AG09309 (cell line): Measurements from ENCODE around the gene DENND2D.

Experiments used
- DNase-seq: peaks from one replicate; pipeline ENCODE4 v3.0.0-alpha.2; 2010; ENCODE audit warnings: low read depth
- H3K4me3 ChIP-seq: 2 replicates; pipeline ENCODE4 v1.5.1; 2011; ENCODE audit warnings: mild to moderate bottlenecking, low read depth, low read length, moderate library complexity; ENCODE audit not compliant: control insufficient read depth
- CTCF ChIP-seq: IDR thresholded peaks from 2 replicates; pipeline ENCODE4 v1.5.1; 2011; ENCODE audit warnings: mild to moderate bottlenecking, low read depth, low read length, inconsistent platforms; ENCODE audit not compliant: insufficient read depth, control insufficient read depth; ENCODE audit errors: missing control alignments

Gene DENND2D

GRCh38 chr1:111191496-111191895 lies 8.9 kb downstream of the DENND2D start:
- DNase-seq, result peak; percentile 49

GRCh38 chr1:111190931-111191451 lies 9.5 kb downstream of the DENND2D start:
- no peak for TF ChIP-seq CTCF
- H3K4me3 ChIP-seq, result no peak overlapping the region
- no peak for DNase-seq

More at GRCh38 chr1:111191496-111191895, 8.9 kb downstream of the DENND2D start:
- TF ChIP-seq CTCF, result no peak
- no peak overlapping the region for H3K4me3 ChIP-seq

GRCh38 chr1:111184663-111185062 lies 15.8 kb downstream of the DENND2D start:
- no peak for TF ChIP-seq CTCF
- DNase-seq, result no peak
- H3K4me3 ChIP-seq, result no peak overlapping the region

GRCh38 chr1:111183308-111184069 lies 17.0 kb downstream of the DENND2D start:
- TF ChIP-seq CTCF, result no peak
- no peak for DNase-seq
- H3K4me3 ChIP-seq, result no peak overlapping the region

GRCh38 chr1:111182052-111182451 lies 18.4 kb downstream of the DENND2D start:
- DNase-seq, result no peak
- H3K4me3 ChIP-seq, result no peak overlapping the region
- TF ChIP-seq CTCF, result no peak

- DNase-seq, result no peak
- no peak overlapping the region for H3K4me3 ChIP-seq
- TF ChIP-seq CTCF, result no peak
Measured at GRCh38 chr1:111179968-111180533, 20.4 kb downstream of the DENND2D start.
